Esophagus muscularis mucosa (tissue), 4 donors: Measurements from ENCODE around the gene SLC38A7. TPM values are rescaled to one million over a fixed set of nuclear protein-coding genes. Genes with fewer than 3 reads are reported as not detected.
A peak's percentile ranks its signal among the peaks of the same experiment; 100 is the strongest.

Source experiments
- DNase-seq: peaks from one replicate; pipeline ENCODE4 v3.0.0-alpha.2; 2017; ENCODE audit errors: extremely low spot score
- H3K27ac ChIP-seq, 4 donors: fragments of 200-600 bp; sonication (generic); replicated peaks in 1 of 4; 1 replicate in 3 of 4; 2 replicates in 1 of 4; pipeline ENCODE4 v1.5.1; 2016 to 2019; ENCODE audit warnings: mild to moderate bottlenecking in 1 of 4
- H3K27me3 ChIP-seq, 4 donors: fragments of 200-600 bp; sonication (generic); one replicate each; pipeline versions ENCODE4 v1.5.1 to v1.6.0; 2016 to 2019
- H3K36me3 ChIP-seq, 4 donors: fragments of 200-600 bp; sonication (generic); one replicate each; pipeline ENCODE4 v1.5.1; 2016 to 2019
- H3K4me1 ChIP-seq, 4 donors: fragments of 200-600 bp; sonication (generic); one replicate each; pipeline ENCODE4 v1.5.1; 2016 to 2019
- H3K4me3 ChIP-seq, 4 donors: fragments of 200-600 bp; sonication (generic); 1 replicate in 2 of 4; 2 replicates in 2 of 4; pipeline ENCODE4 v1.5.1; 2016 to 2019; ENCODE audit warnings: mild to moderate bottlenecking in 4 of 4, moderate library complexity in 1 of 4
- H3K9me3 ChIP-seq, 4 donors: fragments of 200-600 bp; sonication (generic); 1 replicate in 3 of 4; 2 replicates in 1 of 4; pipeline ENCODE4 v1.5.1; 2016 to 2019
- EP300 ChIP-seq: sonication (generic); formaldehyde crosslinking; IDR thresholded peaks from one replicate; pipeline ENCODE4 v1.6.1; 2017; ENCODE audit warnings: antibody characterized with exemption
- POLR2A ChIP-seq: fragments of 450-650 bp; IDR thresholded peaks from one replicate; pipeline ENCODE4 v1.6.1; 2017; ENCODE audit warnings: antibody characterized with exemption, moderate library complexity, mild to moderate bottlenecking, low read depth
- POLR2AphosphoS5 ChIP-seq, 2 donors: sonication (generic); formaldehyde crosslinking; IDR thresholded peaks; one replicate each; pipeline ENCODE4 v1.6.1; 2017; ENCODE audit warnings: antibody characterized with exemption in 2 of 2
- WGBS: methylation state at CpG from one replicate; pipeline ENCODE4 v1.1.5; 2018; 5-methylcytosine and 5-hydroxymethylcytosine counted together
- intact Hi-C: fragments of 100-400 bp; cut with DNase I; formaldehyde crosslinking; loops from one replicate; pipeline ENCODE4 v1.15.1; 2023
- total RNA-seq, 4 donors: library from RNA; depleted of rRNA; stranded (reverse); fragments of >200 nt; gene quantifications; one replicate each; pipeline versions ENCODE4 v1.1.0 to v1.2.1, GENCODE V29; 2016
- TF ChIP-seq, protein P1 (sequence below), 3 experiments: fragments of 200-600 bp in 2 of 3; fragments of 450-650 bp in 1 of 3; sonication (generic) in 2 of 3; IDR thresholded peaks; one replicate each; pipeline ENCODE4 v1.5.1; 2017 to 2019; ENCODE audit warnings: antibody characterized with exemption in 3 of 3, mild to moderate bottlenecking in 2 of 3, moderate library complexity in 1 of 3

The SLC38A7 gene, protein sequence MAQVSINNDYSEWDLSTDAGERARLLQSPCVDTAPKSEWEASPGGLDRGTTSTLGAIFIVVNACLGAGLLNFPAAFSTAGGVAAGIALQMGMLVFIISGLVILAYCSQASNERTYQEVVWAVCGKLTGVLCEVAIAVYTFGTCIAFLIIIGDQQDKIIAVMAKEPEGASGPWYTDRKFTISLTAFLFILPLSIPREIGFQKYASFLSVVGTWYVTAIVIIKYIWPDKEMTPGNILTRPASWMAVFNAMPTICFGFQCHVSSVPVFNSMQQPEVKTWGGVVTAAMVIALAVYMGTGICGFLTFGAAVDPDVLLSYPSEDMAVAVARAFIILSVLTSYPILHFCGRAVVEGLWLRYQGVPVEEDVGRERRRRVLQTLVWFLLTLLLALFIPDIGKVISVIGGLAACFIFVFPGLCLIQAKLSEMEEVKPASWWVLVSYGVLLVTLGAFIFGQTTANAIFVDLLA
- 10 to 100 TPM in 3 of 4 donors, 1 to 10 TPM in 1; 8.1 to 11.6 (median 10.3) TPM for total RNA-seq

DNA sequence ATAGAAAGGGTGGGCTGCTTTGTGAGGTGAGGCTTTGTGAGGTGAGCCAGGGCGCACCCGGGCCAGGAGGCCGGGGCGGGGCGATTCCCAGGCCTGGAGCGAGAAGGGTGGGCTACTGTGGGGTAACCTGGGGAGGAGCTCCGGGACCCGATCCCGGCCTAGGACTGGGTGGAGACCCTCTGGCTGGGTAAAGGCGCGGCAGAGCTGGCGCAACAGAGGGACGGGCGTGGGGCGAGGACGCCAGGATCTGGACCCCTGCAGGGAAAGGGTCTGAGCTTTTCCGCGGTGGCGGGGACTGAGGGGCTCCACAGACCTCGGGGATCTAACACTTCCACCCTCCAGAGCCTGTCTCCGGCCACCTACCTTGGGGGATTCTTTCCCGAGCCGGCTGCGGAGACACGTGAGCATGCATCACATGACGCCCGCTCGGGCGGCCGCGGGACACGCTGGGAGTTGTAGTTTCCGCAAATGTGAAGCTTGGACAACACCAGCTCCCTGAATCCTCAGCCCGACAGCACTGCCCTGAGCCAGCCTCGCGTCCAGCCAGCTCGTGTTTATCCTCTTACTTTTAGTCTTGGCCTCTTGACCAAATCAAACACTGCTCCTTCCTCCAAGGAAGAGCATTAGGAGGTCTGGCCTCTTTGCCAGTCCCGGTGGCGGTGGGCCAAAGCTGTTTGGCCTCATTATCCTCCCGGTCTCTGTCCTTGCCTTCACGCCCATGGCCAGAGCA is at the start of gene SLC38A7:
Gene SLC38A7, minus strand, starts transcription at position 417 of the 730 bp plus-strand sequence. CDS start 4,644 bp downstream, outside the sequence.
- H3K27me3 ChIP-seq = no peaks in the 10 kb centered on the region

DNA sequence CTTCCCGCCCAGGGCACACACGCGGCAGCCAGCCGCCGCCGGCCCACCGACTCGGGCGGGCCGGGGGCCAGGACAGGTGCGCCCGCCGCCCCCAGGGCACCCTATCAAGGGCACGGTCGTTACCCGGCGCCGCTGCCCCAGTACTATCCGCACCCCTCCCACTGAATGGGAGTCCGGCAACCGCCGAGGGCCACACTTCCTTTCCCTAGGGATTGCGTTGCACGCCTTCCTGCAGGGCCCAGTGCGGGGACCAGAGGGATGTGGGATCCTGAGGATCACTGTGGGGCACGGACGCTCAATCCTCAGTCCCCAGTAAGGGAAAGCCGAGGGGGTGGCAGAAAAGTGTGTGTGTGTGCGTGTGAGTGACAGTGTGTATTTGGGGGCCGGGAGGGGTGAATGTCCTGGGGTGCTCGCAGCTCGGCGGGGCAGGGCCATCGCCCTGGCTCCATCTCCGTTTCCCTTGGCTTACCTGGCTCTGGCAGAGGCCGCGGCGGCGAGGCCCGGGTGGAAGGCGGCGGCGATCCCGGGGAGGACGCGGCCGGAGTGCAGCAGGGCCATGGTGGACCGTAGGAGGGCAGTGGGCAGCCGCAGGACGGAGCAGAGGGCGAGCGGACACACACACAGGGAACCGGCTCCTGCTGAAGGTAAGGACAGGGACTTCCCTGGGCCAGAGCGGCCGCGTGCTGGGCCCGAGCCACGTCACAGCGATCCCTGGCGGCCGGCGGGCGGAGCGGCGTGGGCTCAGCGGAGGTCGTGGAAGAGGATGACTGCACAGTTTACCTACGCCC is 49.3 kb upstream of the SLC38A7 start, which contains the start of gene GOT2:
Gene GOT2, minus strand, starts transcription at position 646 of the 788 bp plus-strand sequence. Its CDS starts 88 bp downstream, at position 558.
- no peaks in the 10 kb centered on the region for H3K27me3 ChIP-seq
- H3K4me3 ChIP-seq = peak within 1 kb of the TSS; percentile 74 to 93 (median 90)
- peak within 1 kb of the TSS; percentile 87 to 91 (median 90) for H3K27ac ChIP-seq
- no peaks in the 10 kb centered on the region for H3K36me3 ChIP-seq
- WGBS = under 1% methylated on average over 38 of the region's 68 CpGs
- no peak for DNase-seq
- intact Hi-C loops = loop anchor here (5.0 kb wide), 1 partner anchor 37 kb away; no protein-coding TSS in a partner anchor
- no peaks in the 10 kb centered on the region for H3K9me3 ChIP-seq
- no peak for TF ChIP-seq POLR2A
- TF ChIP-seq, protein P1, sequence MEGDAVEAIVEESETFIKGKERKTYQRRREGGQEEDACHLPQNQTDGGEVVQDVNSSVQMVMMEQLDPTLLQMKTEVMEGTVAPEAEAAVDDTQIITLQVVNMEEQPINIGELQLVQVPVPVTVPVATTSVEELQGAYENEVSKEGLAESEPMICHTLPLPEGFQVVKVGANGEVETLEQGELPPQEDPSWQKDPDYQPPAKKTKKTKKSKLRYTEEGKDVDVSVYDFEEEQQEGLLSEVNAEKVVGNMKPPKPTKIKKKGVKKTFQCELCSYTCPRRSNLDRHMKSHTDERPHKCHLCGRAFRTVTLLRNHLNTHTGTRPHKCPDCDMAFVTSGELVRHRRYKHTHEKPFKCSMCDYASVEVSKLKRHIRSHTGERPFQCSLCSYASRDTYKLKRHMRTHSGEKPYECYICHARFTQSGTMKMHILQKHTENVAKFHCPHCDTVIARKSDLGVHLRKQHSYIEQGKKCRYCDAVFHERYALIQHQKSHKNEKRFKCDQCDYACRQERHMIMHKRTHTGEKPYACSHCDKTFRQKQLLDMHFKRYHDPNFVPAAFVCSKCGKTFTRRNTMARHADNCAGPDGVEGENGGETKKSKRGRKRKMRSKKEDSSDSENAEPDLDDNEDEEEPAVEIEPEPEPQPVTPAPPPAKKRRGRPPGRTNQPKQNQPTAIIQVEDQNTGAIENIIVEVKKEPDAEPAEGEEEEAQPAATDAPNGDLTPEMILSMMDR (IDR thresholded peaks at IDR 0.05) = peak; percentile 80 to 88 (median 86)
- peak; percentile 78 to 88 for TF ChIP-seq POLR2AphosphoS5 (IDR thresholded peaks at IDR 0.05)
- TF ChIP-seq EP300 = no peak
- peaks cover 40 to 53% (median 51%) of the 10 kb centered on the region in 4 donors for H3K4me1 ChIP-seq

More for the DNA sequence above, at the start of gene SLC38A7:
- Histone ChIP-seq H3K4me1 (peaks cover 16 to 29% (median 25%) of the 10 kb centered on the region in 4 donors), H3K4me3 (peak within 1 kb of the TSS; percentile 68 to 75 (median 74)), H3K36me3 (peaks cover 0 to 15% (median 9%) of the 10 kb centered on the region in 4 donors), H3K27ac (peak within 1 kb of the TSS; percentile 70 to 78 (median 74)), H3K9me3 (no peaks in the 10 kb centered on the region)
- intact Hi-C loops = no loop called here
- peak; percentile 98 for DNase-seq
- WGBS = 6% methylated on average over 32 of the region's 41 CpGs
- TF ChIP-seq, protein P1 (IDR thresholded peaks at IDR 0.05) = no peak
- TF ChIP-seq POLR2AphosphoS5 (IDR thresholded peaks at IDR 0.05) = peak; percentile 70 to 82
- TF ChIP-seq POLR2A = no peak
- no peak for TF ChIP-seq EP300

DNA sequence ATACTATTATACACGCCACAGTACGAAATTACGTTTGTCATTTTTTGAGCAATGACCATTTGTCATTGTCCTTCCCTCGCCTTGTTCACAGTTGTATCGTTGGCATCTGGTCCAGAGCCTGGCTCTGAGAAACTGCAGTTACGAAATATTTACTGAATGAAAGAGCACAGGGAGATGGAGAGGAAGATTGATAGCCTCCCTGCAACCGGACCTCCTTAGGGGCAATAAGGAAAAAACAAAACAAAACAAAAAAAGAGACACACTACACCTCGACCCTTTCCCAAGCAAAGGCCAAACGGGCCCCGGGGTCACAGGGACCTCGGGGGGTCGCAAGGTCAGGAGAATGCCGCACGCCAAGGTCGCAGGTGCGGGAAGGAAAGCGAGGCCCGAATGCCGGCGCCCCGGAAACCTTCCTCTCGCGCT is 48.7 kb upstream of the SLC38A7 start:
- Histone ChIP-seq H3K9me3 (no peaks in the 10 kb centered on the region), H3K36me3 (no peaks in the 10 kb centered on the region), H3K4me1 (peaks cover 40 to 59% (median 57%) of the 10 kb centered on the region in 4 donors), H3K27ac (peak overlapping the region; percentile 87 to 91 (median 90)), H3K4me3 (peak overlapping the region; percentile 74 to 93 (median 90)), H3K27me3 (no peaks in the 10 kb centered on the region)
- intact Hi-C loops = loop anchor here (5.0 kb wide), 1 partner anchor 36 kb away; no protein-coding TSS in a partner anchor
- no peak for TF ChIP-seq POLR2A
- TF ChIP-seq, protein P1 (IDR thresholded peaks at IDR 0.05) = no peak
- no peak for TF ChIP-seq EP300
- TF ChIP-seq POLR2AphosphoS5 (IDR thresholded peaks at IDR 0.05) = no peak
- DNase-seq = no peak
- WGBS = 3% methylated on average over 23 of the region's 23 CpGs
